Stomach (tissue), 4 donors: ENCODE data around the gene ARID3A.

ENCODE experiments used
- EP300 ChIP-seq: sonication (generic); formaldehyde crosslinking; IDR thresholded peaks from one replicate; pipeline ENCODE4 v1.6.1; 2017; ENCODE audit warnings: antibody characterized with exemption
- POLR2A ChIP-seq, 4 donors: fragments of 450-650 bp; IDR thresholded peaks; one replicate each; pipeline ENCODE4 v1.6.1; 2016; ENCODE audit warnings: antibody characterized with exemption in 4 of 4, control low read depth in 2 of 4, mild to moderate bottlenecking in 1 of 4, moderate library complexity in 1 of 4
- POLR2AphosphoS5 ChIP-seq, 3 donors: sonication (generic); formaldehyde crosslinking; IDR thresholded peaks; one replicate each; pipeline ENCODE4 v1.6.1; 2016; ENCODE audit warnings: antibody characterized with exemption in 3 of 3

DNA sequence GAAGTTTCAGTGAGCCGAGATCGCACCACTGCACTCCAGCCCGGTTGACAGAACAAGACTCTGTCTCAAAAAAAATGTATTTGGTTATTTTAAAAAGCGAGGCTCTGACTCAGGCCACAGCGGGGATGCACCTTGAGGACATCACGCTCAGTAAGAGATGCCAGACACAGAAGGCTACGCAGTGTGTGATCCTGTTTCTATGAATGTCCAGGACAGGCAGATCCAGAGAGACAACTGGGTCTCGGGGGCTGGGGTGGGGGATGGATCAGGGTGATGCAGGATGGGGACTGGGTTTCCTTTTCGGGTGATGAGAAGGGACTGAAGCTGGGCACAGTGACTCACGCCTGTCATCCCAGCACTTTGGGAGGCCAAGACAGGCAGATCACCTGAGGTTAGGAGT is 38.2 kb upstream of the ARID3A start:
- TF ChIP-seq EP300, result no peak
- TF ChIP-seq POLR2A (IDR thresholded peaks at IDR 0.05), result no peak
- TF ChIP-seq POLR2AphosphoS5 (IDR thresholded peaks at IDR 0.05), result no peak
